ENCODE measurements around the gene SGCD. TPM values are rescaled to one million over a fixed set of nuclear protein-coding genes. Genes with fewer than 3 reads are reported as not detected.
"Not testable (repeated sequence)": the region's sequence is repeated elsewhere in the genome, so short reads cannot be mapped to it uniquely, and the experiment has no call there.

The SGCD gene
- polyA plus RNA-seq, 1 experiment = 17.0 TPM

GRCh38 chr5:156647034-156647451 lies 320.1 kb downstream of the SGCD start:
- H3K4me3 ChIP-seq (ENCODE audit: low read depth, low read length) = no peak overlapping the region
- no peaks in the 10 kb centered on the region for H3K27me3 ChIP-seq (ENCODE audit: control insufficient read depth, insufficient read depth, low read length)
- no peaks in the 10 kb centered on the region for H3K36me3 ChIP-seq (ENCODE audit: control insufficient read depth, insufficient read depth, low read length)
- no peak for TF ChIP-seq CTCF (IDR thresholded peaks at IDR 0.05; ENCODE audit: insufficient read depth, low read depth, low read length)
- CTCF ChIA-PET = interaction anchor here (0.6 kb wide), 1 partner anchor 108 kb away, joined by 3 read pairs; no protein-coding TSS in a partner anchor
- POLR2A ChIA-PET = no interaction called here
- no peak for DNase-seq (ENCODE audit: low read depth)

GRCh38 chr5:156654444-156654843 lies 327.5 kb downstream of the SGCD start:
- no peak for TF ChIP-seq CTCF (IDR thresholded peaks at IDR 0.05; ENCODE audit: insufficient read depth, low read depth, low read length)
- Histone ChIP-seq H3K36me3 (ENCODE audit: control insufficient read depth, insufficient read depth, low read length) (no peaks in the 10 kb centered on the region), H3K27me3 (ENCODE audit: control insufficient read depth, insufficient read depth, low read length) (no peaks in the 10 kb centered on the region), H3K4me3 (ENCODE audit: low read depth, low read length) (no peak overlapping the region)
- ChIA-PET POLR2A (no interaction called here), CTCF (no interaction called here)
- no peak for DNase-seq (ENCODE audit: low read depth)

- Histone ChIP-seq H3K36me3 (ENCODE audit: control insufficient read depth, insufficient read depth, low read length) (no peaks in the 10 kb centered on the region), H3K4me3 (ENCODE audit: low read depth, low read length) (no peak overlapping the region), H3K27me3 (ENCODE audit: control insufficient read depth, insufficient read depth, low read length) (no peaks in the 10 kb centered on the region)
- DNase-seq (ENCODE audit: low read depth) = no peak
- POLR2A ChIA-PET = no interaction called here
- no peak for TF ChIP-seq CTCF (IDR thresholded peaks at IDR 0.05; ENCODE audit: insufficient read depth, low read depth, low read length)
- CTCF ChIA-PET = no interaction called here
Observed at GRCh38 chr5:156655732-156656131, 328.8 kb downstream of the SGCD start.

GRCh38 chr5:156664832-156665231 lies 337.9 kb downstream of the SGCD start:
- POLR2A ChIA-PET; DNase-seq (ENCODE audit: low read depth); H3K36me3 ChIP-seq (ENCODE audit: control insufficient read depth, insufficient read depth, low read length); H3K4me3 ChIP-seq (ENCODE audit: low read depth, low read length); CTCF ChIA-PET; H3K27me3 ChIP-seq (ENCODE audit: control insufficient read depth, insufficient read depth, low read length): not testable (repeated sequence)

- CTCF ChIA-PET; H3K4me3 ChIP-seq (ENCODE audit: low read depth, low read length); POLR2A ChIA-PET; DNase-seq (ENCODE audit: low read depth); H3K27me3 ChIP-seq (ENCODE audit: control insufficient read depth, insufficient read depth, low read length); H3K36me3 ChIP-seq (ENCODE audit: control insufficient read depth, insufficient read depth, low read length): not testable (repeated sequence)
Observed at GRCh38 chr5:156666686-156667085, 339.7 kb downstream of the SGCD start.

GRCh38 chr5:156667616-156668015 lies 340.7 kb downstream of the SGCD start:
- DNase-seq (ENCODE audit: low read depth) = no peak
- ChIA-PET CTCF (no interaction called here), POLR2A (no interaction called here)
- Histone ChIP-seq H3K36me3 (ENCODE audit: control insufficient read depth, insufficient read depth, low read length) (no peaks in the 10 kb centered on the region), H3K27me3 (ENCODE audit: control insufficient read depth, insufficient read depth, low read length) (no peaks in the 10 kb centered on the region), H3K4me3 (ENCODE audit: low read depth, low read length) (no peak overlapping the region)
- TF ChIP-seq CTCF (IDR thresholded peaks at IDR 0.05; ENCODE audit: insufficient read depth, low read depth, low read length) = no peak

Data from BJ (cell line).